ENCODE measurements around the gene PRR12. TPM values are rescaled to one million over a fixed set of nuclear protein-coding genes. Genes with fewer than 3 reads are reported as not detected.

The PRR12 gene
- 3.9 and 4.0 TPM in 2 replicates for total RNA-seq

GRCh38 chr19:49590971-49591730, at the start of gene PRR12:
TSS of gene PRR12 (plus strand) at chr19:49591182. CDS start at chr19:49591655, 473 bp downstream.

GRCh38 chr19:49580264-49581006, 10.5 kb upstream of the PRR12 start, which contains the start of gene NOSIP:
TSS of gene NOSIP (minus strand) at chr19:49580556. CDS start at chr19:49560691, 19,865 bp downstream.

GRCh38 chr19:49581007-49581508, 9.9 kb upstream of the PRR12 start, which contains the start of gene PRRG2:
TSS of gene PRRG2 (plus strand) at chr19:49581316. CDS start at chr19:49583220, 1,904 bp downstream.

GRCh38 chr19:49640113-49640898, 49.3 kb downstream of the PRR12 start, which contains the start of gene RRAS:
TSS of gene RRAS (minus strand) at chr19:49640143. CDS start at chr19:49640098, 45 bp downstream.

GRCh38 chr19:49641688-49642491, 50.9 kb downstream of the PRR12 start, which contains the start of gene SCAF1:
TSS of gene SCAF1 (plus strand) at chr19:49642209. CDS start at chr19:49645027, 2,818 bp downstream.

GRCh38 chr19:49665351-49666119, 74.6 kb downstream of the PRR12 start, which contains the start of the genes BCL2L12 and IRF3:
TSS of gene BCL2L12 (plus strand) at chr19:49665933. CDS start at chr19:49666693, 760 bp downstream.
TSS of gene IRF3 (minus strand) at chr19:49665857. CDS start at chr19:49664838, 1,019 bp downstream.

Other genes with a start within 250 kb of the PRR12 start
- gene TEAD2, start 228.8 kb upstream of the PRR12 start, total RNA-seq = 36.0 and 38.9 TPM in 2 replicates
- 0.29 TPM in 1 of 2 replicates, not detected in the other for gene DKKL1, start 227.3 kb upstream of the PRR12 start, total RNA-seq
- not detected in 2 replicates for gene KASH5, start 202.9 kb upstream of the PRR12 start, total RNA-seq
- not detected in 2 replicates for gene PTH2, start 167.7 kb upstream of the PRR12 start, total RNA-seq
- not detected in 2 replicates for gene GFY, start 165.8 kb upstream of the PRR12 start, total RNA-seq
- gene SLC17A7, start 149.7 kb upstream of the PRR12 start, total RNA-seq = not detected in 2 replicates
- 93.2 and 112 TPM in 2 replicates for gene PIH1D1, start 139.4 kb upstream of the PRR12 start, total RNA-seq
- gene ALDH16A1, start 138.0 kb upstream of the PRR12 start, total RNA-seq = 27.1 and 38.6 TPM in 2 replicates
- 6.2 and 10.1 TPM in 2 replicates for gene FLT3LG, start 117.0 kb upstream of the PRR12 start, total RNA-seq
- 2,357 and 3,559 TPM in 2 replicates for gene RPL13A, start 103.6 kb upstream of the PRR12 start, total RNA-seq
- 3,022 and 4,072 TPM in 2 replicates for gene RPS11, start 94.7 kb upstream of the PRR12 start, total RNA-seq
- gene FCGRT, start 78.5 kb upstream of the PRR12 start, total RNA-seq = 37.0 and 60.0 TPM in 2 replicates
- 271 and 307 TPM in 2 replicates for gene RCN3, start 63.2 kb upstream of the PRR12 start, total RNA-seq
- gene NOSIP, start 10.6 kb upstream of the PRR12 start, total RNA-seq = 76.1 and 83.6 TPM in 2 replicates
- gene PRRG2, start 9.9 kb upstream of the PRR12 start, total RNA-seq = 0.71 TPM in 1 of 2 replicates, not detected in the other
- 111 and 138 TPM in 2 replicates for gene RRAS, start 49.0 kb downstream of the PRR12 start, total RNA-seq
- 22.9 and 30.3 TPM in 2 replicates for gene SCAF1, start 51.0 kb downstream of the PRR12 start, total RNA-seq
- 61.7 and 64.0 TPM in 2 replicates for gene IRF3, start 74.7 kb downstream of the PRR12 start, total RNA-seq
- gene BCL2L12, start 74.8 kb downstream of the PRR12 start, total RNA-seq = 25.7 and 36.3 TPM in 2 replicates
- 423 and 449 TPM in 2 replicates for gene PRMT1, start 86.1 kb downstream of the PRR12 start, total RNA-seq
- gene ADM5, start 98.4 kb downstream of the PRR12 start, total RNA-seq = 0.86 and 2.3 TPM in 2 replicates
- 35.7 and 43.8 TPM in 2 replicates for gene CPT1C, start 99.9 kb downstream of the PRR12 start, total RNA-seq
- gene TSKS, start 172.1 kb downstream of the PRR12 start, total RNA-seq = 0.18 and 0.58 TPM in 2 replicates
- gene AP2A1, start 175.8 kb downstream of the PRR12 start, total RNA-seq = 163 and 186 TPM in 2 replicates
- 24.1 and 28.8 TPM in 2 replicates for gene FUZ, start 222.1 kb downstream of the PRR12 start, total RNA-seq
- 26.2 and 27.3 TPM in 2 replicates for gene MED25, start 227.1 kb downstream of the PRR12 start, total RNA-seq

Measured in myometrial cell (primary cell).